ENCODE results near the gene KATNBL1. TPM values are rescaled to one million over a fixed set of nuclear protein-coding genes. Genes with fewer than 3 reads are reported as not detected.

The KATNBL1 gene
- total RNA-seq, 4 donors from 2014 or later = 42.6 to 109 (median 47.8) TPM

DNA sequence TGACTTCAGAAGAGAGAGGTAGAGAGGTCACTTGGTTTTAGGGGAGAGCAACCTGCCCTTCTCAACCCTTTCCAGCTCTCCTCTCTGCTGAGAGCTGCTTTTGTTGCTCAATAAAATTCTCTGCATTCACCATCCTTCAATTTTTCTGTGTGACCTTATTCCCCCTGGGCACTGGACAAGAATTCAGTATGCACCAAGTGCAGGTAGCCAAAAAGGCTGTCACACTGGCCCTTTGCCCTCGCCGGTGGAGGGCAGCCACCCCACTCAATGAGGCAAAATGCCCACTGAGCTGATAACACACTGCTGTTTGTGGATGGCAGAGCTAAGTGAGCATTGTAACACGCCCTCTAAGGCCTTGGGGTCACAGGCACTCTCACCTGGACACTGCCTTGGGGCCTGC, 95.2 kb downstream of the KATNBL1 start:
- no peak overlapping the region for H3K4me3 ChIP-seq
- H3K9me3 ChIP-seq = no peaks in the 10 kb centered on the region
- peaks cover 6% of the 10 kb centered on the region for H3K27me3 ChIP-seq
- 83% methylated on average over 3 of the region's 3 CpGs for WGBS
- TF ChIP-seq POLR2A (IDR thresholded peaks at IDR 0.05) (no peak), CTCF (IDR thresholded peaks at IDR 0.05) (no peak), EP300 (IDR thresholded peaks at IDR 0.05) (no peak), POLR2AphosphoS5 (IDR thresholded peaks at IDR 0.05) (no peak)
- no peak overlapping the region for H3K27ac ChIP-seq
- no peaks in the 10 kb centered on the region for H3K36me3 ChIP-seq
- no peaks in the 10 kb centered on the region for H3K4me1 ChIP-seq
- DNase-seq (ENCODE audit: low spot score in 2 of 2) = no peak

GRCh38 chr15:34114215-34114614, 95.7 kb downstream of the KATNBL1 start:
- Histone ChIP-seq H3K9me3 (no peaks in the 10 kb centered on the region), H3K4me3 (no peak overlapping the region), H3K27me3 (peaks cover 6% of the 10 kb centered on the region), H3K27ac (no peak overlapping the region), H3K36me3 (no peaks in the 10 kb centered on the region), H3K4me1 (no peaks in the 10 kb centered on the region)
- DNase-seq (ENCODE audit: low spot score in 2 of 2) = no peak
- TF ChIP-seq CTCF (IDR thresholded peaks at IDR 0.05) = no peak
- no peak for TF ChIP-seq EP300 (IDR thresholded peaks at IDR 0.05)
- TF ChIP-seq POLR2A (IDR thresholded peaks at IDR 0.05) = no peak
- TF ChIP-seq POLR2AphosphoS5 (IDR thresholded peaks at IDR 0.05) = no peak
- WGBS = 73% methylated on average over 2 of the region's 2 CpGs

DNA sequence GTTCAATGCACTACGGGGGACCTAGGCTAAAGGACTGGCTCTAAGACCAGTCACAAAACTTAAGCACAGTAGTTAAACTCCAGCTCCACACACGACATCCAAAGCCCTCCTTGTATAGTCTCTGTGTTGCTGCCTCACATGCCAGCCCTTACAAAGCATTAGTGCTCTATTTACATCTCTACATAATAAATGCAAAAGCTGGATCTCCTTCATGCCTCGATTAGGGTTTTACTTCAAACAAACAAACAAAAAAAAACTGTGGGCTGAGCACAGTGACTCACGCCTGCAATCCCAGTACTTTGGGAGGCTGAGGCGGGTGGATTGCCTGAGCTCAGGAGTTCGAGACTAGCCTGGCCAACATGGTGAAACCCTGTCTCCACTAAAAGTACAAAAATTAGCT, 98.4 kb downstream of the KATNBL1 start:
- WGBS = 76% methylated on average over 6 of the region's 6 CpGs
- H3K4me1 ChIP-seq = no peaks in the 10 kb centered on the region
- H3K4me3 ChIP-seq = no peak overlapping the region
- no peaks in the 10 kb centered on the region for H3K36me3 ChIP-seq
- peaks cover 6% of the 10 kb centered on the region for H3K27me3 ChIP-seq
- no peak overlapping the region for H3K27ac ChIP-seq
- no peaks in the 10 kb centered on the region for H3K9me3 ChIP-seq
- no peak for DNase-seq (ENCODE audit: low spot score in 2 of 2)
- TF ChIP-seq EP300 (IDR thresholded peaks at IDR 0.05) = no peak

DNA sequence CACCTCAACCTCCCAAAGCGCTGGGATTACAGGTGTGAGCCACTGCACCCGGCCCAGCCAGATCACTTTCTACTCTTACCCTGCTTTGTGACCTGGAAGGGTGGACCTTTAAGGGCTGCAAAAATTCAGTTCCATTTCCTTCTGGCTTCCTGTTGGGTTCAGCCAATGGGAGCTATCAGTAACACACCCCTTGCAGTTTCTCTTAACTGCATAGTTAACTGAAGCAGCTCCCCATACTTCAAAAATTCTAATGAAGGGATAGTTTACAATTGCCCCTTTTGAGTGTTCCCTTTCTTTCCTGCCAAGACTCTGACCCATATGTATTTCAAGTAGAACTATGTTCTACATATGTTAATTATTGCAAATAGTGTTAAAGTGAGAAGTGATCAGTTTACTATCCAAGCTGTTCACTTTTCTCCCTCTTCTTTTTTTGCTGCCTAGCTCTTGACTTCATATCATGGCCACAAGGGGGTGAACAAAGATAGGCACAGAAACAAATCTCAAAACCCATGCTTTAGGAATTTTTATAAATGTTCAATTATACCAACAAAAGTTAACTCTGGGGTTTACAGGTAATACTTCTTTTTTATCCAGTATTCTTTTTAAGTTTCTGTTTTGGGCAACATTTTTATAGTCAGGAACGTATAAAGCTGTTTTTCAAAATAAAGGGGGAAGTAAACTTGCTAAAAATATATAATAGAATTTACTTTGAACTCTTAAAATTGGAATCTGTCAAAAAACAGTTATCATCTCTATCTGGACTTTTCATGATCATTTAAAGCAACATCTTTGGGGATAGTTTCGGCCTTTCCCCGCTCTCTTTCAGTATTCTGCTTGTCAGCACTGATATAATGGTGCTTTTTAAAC, 99.9 kb downstream of the KATNBL1 start:
- no peaks in the 10 kb centered on the region for H3K36me3 ChIP-seq
- H3K27ac ChIP-seq = no peak overlapping the region
- WGBS = 72% methylated on average over 5 of the region's 5 CpGs
- TF ChIP-seq POLR2A (IDR thresholded peaks at IDR 0.05) = no peak
- TF ChIP-seq EP300 (IDR thresholded peaks at IDR 0.05) = no peak
- no peak for TF ChIP-seq POLR2AphosphoS5 (IDR thresholded peaks at IDR 0.05)
- TF ChIP-seq CTCF (IDR thresholded peaks at IDR 0.05) = peak in 1 of 2 donors; percentile 38
- H3K9me3 ChIP-seq = no peaks in the 10 kb centered on the region
- peaks cover 3% of the 10 kb centered on the region for H3K27me3 ChIP-seq
- no peak overlapping the region for H3K4me3 ChIP-seq
- no peak for DNase-seq (ENCODE audit: low spot score in 2 of 2)
- H3K4me1 ChIP-seq = no peaks in the 10 kb centered on the region

GRCh38 chr15:34107315-34107714, 102.6 kb downstream of the KATNBL1 start:
- no peak for TF ChIP-seq POLR2AphosphoS5 (IDR thresholded peaks at IDR 0.05)
- no peak for TF ChIP-seq POLR2A (IDR thresholded peaks at IDR 0.05)
- no peak for TF ChIP-seq CTCF (IDR thresholded peaks at IDR 0.05)
- TF ChIP-seq EP300 (IDR thresholded peaks at IDR 0.05) = no peak
- WGBS = 90% methylated on average over 2 of the region's 2 CpGs
- no peak overlapping the region for H3K4me3 ChIP-seq
- H3K27me3 ChIP-seq = no peaks in the 10 kb centered on the region
- H3K27ac ChIP-seq = no peak overlapping the region
- no peaks in the 10 kb centered on the region for H3K9me3 ChIP-seq
- DNase-seq (ENCODE audit: low spot score in 2 of 2) = no peak
- no peaks in the 10 kb centered on the region for H3K36me3 ChIP-seq
- peaks cover 6% of the 10 kb centered on the region for H3K4me1 ChIP-seq

Data from suprapubic skin (tissue), 4 donors.